Endothelial cell (in vitro differentiated cells): ENCODE measurements around the gene CCSER1. TPM values are rescaled to one million over a fixed set of nuclear protein-coding genes. Genes with fewer than 3 reads are reported as not detected.

Source experiments
- DNase-seq: peaks from one replicate; pipeline ENCODE4 v3.0.0; 2021; ENCODE audit warnings: low spot score
- H3K27ac Mint-ChIP-seq: one replicate; pipeline ENCODE4 v1.8.0; 2021; ENCODE audit warnings: mixed read lengths, inconsistent platforms; ENCODE audit not compliant: unreplicated experiment
- H3K27me3 Mint-ChIP-seq: one replicate; pipeline ENCODE4 v1.8.0; 2021; ENCODE audit warnings: mild to moderate bottlenecking, moderate library complexity, mixed read lengths, inconsistent platforms; ENCODE audit not compliant: unreplicated experiment
- H3K36me3 Mint-ChIP-seq: one replicate; pipeline ENCODE4 v1.8.0; 2021; ENCODE audit warnings: mild to moderate bottlenecking, low read depth, mixed read lengths, inconsistent platforms; ENCODE audit not compliant: unreplicated experiment
- H3K4me1 Mint-ChIP-seq: one replicate; pipeline ENCODE4 v1.8.0; 2021; ENCODE audit warnings: mild to moderate bottlenecking, mixed read lengths, inconsistent platforms; ENCODE audit not compliant: unreplicated experiment
- H3K4me3 Mint-ChIP-seq: one replicate; pipeline ENCODE4 v1.8.0; 2021; ENCODE audit warnings: mild to moderate bottlenecking, mixed read lengths, inconsistent platforms; ENCODE audit not compliant: unreplicated experiment
- H3K9me3 Mint-ChIP-seq: one replicate; pipeline ENCODE4 v1.8.0; 2021; ENCODE audit warnings: mixed read lengths, inconsistent platforms; ENCODE audit not compliant: unreplicated experiment
- total RNA-seq: library from RNA; stranded (reverse); fragmentation: NEBNext Ultra II Directional; extraction: Animal tissue kit (Norgen Biotek cat#: 25700); gene quantifications from one replicate; pipeline ENCODE4 v1.2.1, GENCODE V29; 2021; ENCODE audit not compliant: unreplicated experiment
- TF ChIP-seq, protein P1 (sequence below): fragments of 200-600 bp; sonication (generic); IDR thresholded peaks from one replicate; pipeline ENCODE4 v1.5.0; 2021; ENCODE audit warnings: antibody characterized with exemption; ENCODE audit not compliant: unreplicated experiment

The CCSER1 gene
- total RNA-seq, 1 donor from 2014 or later = 3.0 TPM

DNA sequence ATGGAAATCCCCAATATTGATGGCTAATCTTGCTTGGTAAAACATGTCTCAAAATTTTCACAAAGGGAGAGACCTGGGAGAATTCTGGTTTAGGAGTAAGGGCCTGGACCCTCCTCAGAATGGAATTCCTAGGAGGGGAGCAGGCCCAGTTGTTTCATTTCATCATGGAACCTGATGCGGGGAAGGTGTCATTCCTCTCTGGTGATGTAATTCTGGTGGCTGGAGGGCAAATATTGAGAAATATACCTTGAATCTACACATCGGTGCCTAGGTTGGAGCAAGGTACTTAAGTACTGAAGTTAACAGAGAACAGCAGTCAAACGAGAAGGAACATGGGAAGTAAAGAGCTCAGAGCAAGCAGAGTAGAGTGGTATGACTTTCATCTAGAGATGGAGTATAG is 23.2 kb upstream of the CCSER1 start:
- DNase-seq = no peak
- Mint-ChIP-seq H3K4me3 (no peak overlapping the region), H3K36me3 (no peaks in the 10 kb centered on the region), H3K27ac (no peak overlapping the region), H3K27me3 (no peaks in the 10 kb centered on the region), H3K9me3 (no peaks in the 10 kb centered on the region), H3K4me1 (no peaks in the 10 kb centered on the region)
- TF ChIP-seq, protein P1, sequence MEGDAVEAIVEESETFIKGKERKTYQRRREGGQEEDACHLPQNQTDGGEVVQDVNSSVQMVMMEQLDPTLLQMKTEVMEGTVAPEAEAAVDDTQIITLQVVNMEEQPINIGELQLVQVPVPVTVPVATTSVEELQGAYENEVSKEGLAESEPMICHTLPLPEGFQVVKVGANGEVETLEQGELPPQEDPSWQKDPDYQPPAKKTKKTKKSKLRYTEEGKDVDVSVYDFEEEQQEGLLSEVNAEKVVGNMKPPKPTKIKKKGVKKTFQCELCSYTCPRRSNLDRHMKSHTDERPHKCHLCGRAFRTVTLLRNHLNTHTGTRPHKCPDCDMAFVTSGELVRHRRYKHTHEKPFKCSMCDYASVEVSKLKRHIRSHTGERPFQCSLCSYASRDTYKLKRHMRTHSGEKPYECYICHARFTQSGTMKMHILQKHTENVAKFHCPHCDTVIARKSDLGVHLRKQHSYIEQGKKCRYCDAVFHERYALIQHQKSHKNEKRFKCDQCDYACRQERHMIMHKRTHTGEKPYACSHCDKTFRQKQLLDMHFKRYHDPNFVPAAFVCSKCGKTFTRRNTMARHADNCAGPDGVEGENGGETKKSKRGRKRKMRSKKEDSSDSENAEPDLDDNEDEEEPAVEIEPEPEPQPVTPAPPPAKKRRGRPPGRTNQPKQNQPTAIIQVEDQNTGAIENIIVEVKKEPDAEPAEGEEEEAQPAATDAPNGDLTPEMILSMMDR = no peak

DNA sequence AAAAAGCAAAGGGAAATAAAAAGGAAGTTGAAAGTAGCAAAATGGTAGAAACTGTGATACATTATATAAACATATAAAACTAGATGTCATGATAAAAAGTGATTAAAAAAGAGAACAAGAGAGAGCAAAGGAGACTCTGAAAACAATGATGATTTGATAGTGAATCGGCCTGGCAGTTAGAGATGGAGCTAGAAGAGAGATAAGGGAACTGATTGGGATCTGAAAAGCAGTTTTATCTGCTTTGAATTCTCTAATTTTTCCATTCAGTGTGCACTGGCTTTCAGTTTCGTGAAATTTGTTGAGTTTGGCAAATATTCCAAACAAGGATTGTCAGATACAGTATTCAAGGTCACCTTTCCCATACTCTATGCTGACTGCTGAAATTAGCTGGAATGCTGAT is 21.9 kb upstream of the CCSER1 start:
- Mint-ChIP-seq H3K4me3 (no peak overlapping the region), H3K36me3 (no peaks in the 10 kb centered on the region), H3K27ac (no peak overlapping the region), H3K9me3 (no peaks in the 10 kb centered on the region), H3K27me3 (no peaks in the 10 kb centered on the region), H3K4me1 (no peaks in the 10 kb centered on the region)
- TF ChIP-seq, protein P1 = no peak
- no peak for DNase-seq

DNA sequence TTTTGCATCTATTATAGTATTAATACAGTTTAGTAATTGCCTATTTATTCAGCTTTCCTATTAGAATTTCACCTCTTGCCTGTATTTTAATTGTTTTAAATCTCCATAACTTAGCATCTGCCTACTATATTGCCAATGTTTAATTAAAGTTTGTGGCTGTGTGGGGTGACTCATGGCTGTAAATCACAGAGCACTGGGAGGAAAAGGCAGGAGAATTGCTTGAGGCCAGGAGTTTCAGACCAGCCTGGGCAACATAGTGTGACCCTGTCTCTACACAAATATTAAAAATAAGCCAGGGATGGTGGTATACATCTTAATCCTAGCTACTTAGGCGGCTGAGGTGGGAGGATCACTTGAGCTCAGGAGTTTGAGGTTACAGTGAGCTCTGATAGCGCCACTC is 14.5 kb upstream of the CCSER1 start:
- H3K36me3 Mint-ChIP-seq = no peaks in the 10 kb centered on the region
- no peak for DNase-seq
- H3K27me3 Mint-ChIP-seq = no peaks in the 10 kb centered on the region
- H3K9me3 Mint-ChIP-seq = no peaks in the 10 kb centered on the region
- peaks cover 4% of the 10 kb centered on the region for H3K4me1 Mint-ChIP-seq
- no peak overlapping the region for H3K4me3 Mint-ChIP-seq
- TF ChIP-seq, protein P1 = no peak
- no peak overlapping the region for H3K27ac Mint-ChIP-seq

DNA sequence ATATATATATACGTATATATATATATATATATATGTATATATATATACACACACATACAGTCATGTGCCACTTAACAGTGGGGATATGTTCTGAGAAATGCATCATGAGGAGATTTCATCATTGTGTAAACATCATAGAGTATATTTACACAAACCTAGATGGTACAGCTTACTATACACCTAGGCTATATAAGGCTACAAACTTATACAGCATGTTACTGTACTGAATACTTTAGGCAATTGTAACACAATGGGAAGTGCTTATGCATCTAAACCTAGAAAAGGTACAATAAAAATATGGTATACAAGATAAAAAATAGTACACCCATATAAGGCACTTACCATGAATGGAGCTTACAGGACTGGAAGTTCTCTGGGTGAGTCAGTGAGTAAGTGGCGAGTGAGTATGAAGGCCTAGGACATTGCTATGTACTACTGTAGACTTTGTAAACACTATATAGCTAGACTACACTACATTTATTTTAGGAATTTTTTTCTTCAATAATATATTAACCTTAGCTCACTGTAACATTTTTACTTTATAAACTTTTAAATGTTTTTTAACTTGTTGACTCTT is 13.2 kb upstream of the CCSER1 start:
- Mint-ChIP-seq H3K27ac (no peak overlapping the region), H3K4me1 (peaks cover 4% of the 10 kb centered on the region), H3K27me3 (no peaks in the 10 kb centered on the region), H3K36me3 (no peaks in the 10 kb centered on the region), H3K4me3 (no peak overlapping the region), H3K9me3 (no peaks in the 10 kb centered on the region)
- TF ChIP-seq, protein P1 = no peak
- DNase-seq = no peak

DNA sequence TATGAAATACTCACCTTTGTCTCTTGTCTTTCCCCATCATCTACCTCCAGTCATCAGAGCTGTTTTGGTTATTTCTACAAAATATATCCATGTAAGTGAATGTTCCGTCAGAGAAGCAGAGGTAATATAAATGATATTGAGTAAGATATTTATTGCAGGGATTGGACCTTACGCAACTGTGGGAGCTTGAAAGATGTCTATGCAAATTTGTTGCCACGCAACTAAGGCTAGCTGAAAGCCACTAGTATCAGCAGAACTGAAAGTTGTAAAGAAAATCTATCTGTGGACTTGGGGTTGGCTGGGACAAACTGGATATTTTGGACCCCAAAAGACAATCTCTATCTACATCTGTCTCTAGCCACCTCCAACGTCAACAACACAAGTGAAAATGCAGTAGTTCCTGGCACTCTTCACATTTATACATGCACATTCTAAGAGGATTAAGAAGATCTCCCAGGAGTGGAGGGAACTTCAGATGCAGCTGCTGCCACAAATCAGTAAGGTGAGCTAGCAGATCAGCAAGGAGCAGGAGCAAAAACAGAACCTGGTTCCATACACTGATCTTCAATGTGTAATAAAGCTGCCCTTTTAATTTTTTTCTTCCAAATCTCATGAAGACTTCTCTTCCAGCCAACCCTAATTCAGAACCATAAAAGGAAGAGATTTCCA is 8.5 kb upstream of the CCSER1 start:
- H3K36me3 Mint-ChIP-seq = no peaks in the 10 kb centered on the region
- H3K27me3 Mint-ChIP-seq = no peaks in the 10 kb centered on the region
- TF ChIP-seq, protein P1 = no peak
- no peaks in the 10 kb centered on the region for H3K9me3 Mint-ChIP-seq
- no peak overlapping the region for H3K27ac Mint-ChIP-seq
- no peak for DNase-seq
- no peak overlapping the region for H3K4me3 Mint-ChIP-seq
- peaks cover 4% of the 10 kb centered on the region for H3K4me1 Mint-ChIP-seq
